K562 (cell line): ENCODE results near the gene RAP1GAP2. TPM values are rescaled to one million over a fixed set of nuclear protein-coding genes. Genes with fewer than 3 reads are reported as not detected.

ENCODE experiments used
- ATAC-seq: fragments of 200-7000 bp; cut with Tn5 transposase; 3 replicates; pipeline ENCODE4 v1.9.1; 2020; ENCODE audit warnings: moderate library complexity
- BruUV-seq: library from RNA; stranded (reverse); fragments of 400-500 nt; replicated peaks from 2 replicates; lab custom pipeline; 2021; lab: Mats Ljungman, UMichigan
- CTCF ChIA-PET: fragments of 300-600 bp; formaldehyde crosslinking; extraction: SDS; loops from one replicate; lab custom pipeline; 2021; ENCODE audit warnings: low intra/inter-chr PET ratio; lab: Yijun Ruan, JAX
- POLR2A ChIA-PET: fragments of 300-600, 350-650 bp; sonication (Branson Sonifier 250); formaldehyde crosslinking; extraction: SDS; loops from one replicate; lab custom pipeline; 2021; ENCODE audit warnings: antibody characterized with exemption, inconsistent platforms; lab: Yijun Ruan, JAX
- DNase-seq, 4 experiments: peaks; one replicate each; pipeline versions ENCODE4 v3.0.0 to v3.0.0-alpha.2; 2011 to 2018; ENCODE audit warnings: low spot score in 3 of 4, mixed read lengths in 3 of 4; ENCODE audit errors: extremely low read depth in 1 of 4
- FAIRE-seq: peaks from 2 replicates; lab custom pipeline; 2011; peaks lifted over from hg19 to GRCh38; lab: Jason Lieb, UNC
- H2AFZ ChIP-seq: 2 replicates; pipeline ENCODE4 v1.6.0; 2011; ENCODE audit warnings: low read depth, low read length, control low read depth, inconsistent platforms
- H3K27ac ChIP-seq: fragments of 200-600 bp; 3 replicates; pipeline ENCODE4 v1.8.0; 2011; ENCODE audit warnings: low read depth, mild to moderate bottlenecking, control low read depth, inconsistent platforms, low read length, moderate library complexity, mixed read lengths; ENCODE audit errors: extremely low read depth
- H3K27me3 ChIP-seq, 2 experiments: fragments of 300-600 bp in 1 of 2; 2 replicates in 1 of 2; 3 replicates in 1 of 2; pipeline versions ENCODE4 v1.6.0 to v1.8.0; 2011; ENCODE audit warnings: inconsistent platforms in 2 of 2, low read length in 2 of 2, mild to moderate bottlenecking in 1 of 2, mixed read lengths in 1 of 2, moderate library complexity in 1 of 2; ENCODE audit not compliant: control insufficient read depth in 2 of 2, insufficient read depth in 2 of 2
- H3K36me3 ChIP-seq: fragments of 300-600 bp; 3 replicates; pipeline ENCODE4 v1.8.0; 2011; ENCODE audit warnings: mild to moderate bottlenecking, low read length, inconsistent platforms; ENCODE audit not compliant: control insufficient read depth, insufficient read depth
- H3K4me1 ChIP-seq, 2 experiments: fragments of 200-600 bp in 1 of 2; replicated peaks in 1 of 2; 2 replicates in 1 of 2; 3 replicates in 1 of 2; pipeline versions ENCODE4 v1.5.1 to v1.8.0; 2011; ENCODE audit warnings: inconsistent platforms in 2 of 2, low read length in 2 of 2, mild to moderate bottlenecking in 1 of 2, mixed read lengths in 1 of 2, moderate library complexity in 1 of 2; ENCODE audit not compliant: control insufficient read depth in 2 of 2, insufficient read depth in 2 of 2
- H3K4me2 ChIP-seq: 2 replicates; pipeline ENCODE4 v1.6.1; 2011; ENCODE audit warnings: low read length, control low read depth, inconsistent platforms, mixed read lengths; ENCODE audit not compliant: insufficient read depth
- H3K4me3 ChIP-seq: fragments of 200-600 bp; sonication (generic), shearing (Covaris generic); 2 replicates; pipeline ENCODE4 v1.5.1; 2016; ENCODE audit warnings: control low read depth, inconsistent platforms
- H3K79me2 ChIP-seq: fragments of 200-600 bp; 3 replicates; pipeline ENCODE4 v1.8.0; 2011; ENCODE audit warnings: low read length, inconsistent platforms; ENCODE audit not compliant: control insufficient read depth, insufficient read depth
- H3K9ac ChIP-seq, 2 experiments: 2 replicates each; pipeline versions ENCODE4 v1.6.0 to v1.6.1; 2011; ENCODE audit warnings: low read depth in 2 of 2, low read length in 2 of 2, control low read depth in 1 of 2, inconsistent platforms in 1 of 2, mild to moderate bottlenecking in 1 of 2, mixed read lengths in 1 of 2; ENCODE audit not compliant: insufficient read depth in 1 of 2
- H3K9me1 ChIP-seq: one replicate; pipeline ENCODE4 v1.6.0; 2011; ENCODE audit warnings: inconsistent platforms, mild to moderate bottlenecking, low read length, moderate library complexity; ENCODE audit not compliant: control insufficient read depth, insufficient read depth
- H3K9me3 ChIP-seq: replicated peaks from 2 replicates; pipeline ENCODE4 v1.5.1; 2011; ENCODE audit warnings: low read depth, low read length, inconsistent platforms; ENCODE audit not compliant: control insufficient read depth, insufficient read depth
- H4K20me1 ChIP-seq: replicated peaks from 2 replicates; pipeline ENCODE4 v1.6.1; 2011; ENCODE audit warnings: low read length, inconsistent platforms, mixed read lengths; ENCODE audit not compliant: control insufficient read depth, insufficient read depth
- CCAR2 ChIP-seq: fragments of 200-400 bp; formaldehyde crosslinking; IDR thresholded peaks from 2 replicates; pipeline ENCODE4 v1.6.1; 2017; ENCODE audit warnings: mild to moderate bottlenecking, low read depth, low read length
- DIDO1 ChIP-seq: fragments of 450-650 bp; IDR thresholded peaks from 2 replicates; pipeline ENCODE4 v1.6.1; 2016; ENCODE audit warnings: low read depth, missing biosample characterization, missing genetic modification characterization
- GATAD2A ChIP-seq: fragments of 450-650 bp; IDR thresholded peaks from 2 replicates; pipeline ENCODE4 v1.6.1; 2017
- GTF2F1 ChIP-seq: IDR thresholded peaks from 2 replicates; pipeline ENCODE4 v1.6.1; 2011; ENCODE audit warnings: low read depth, low read length, improper control_type of control experiment
- MCM7 ChIP-seq, 2 experiments: fragments of 450-650 bp; IDR thresholded peaks; 2 replicates each; pipeline ENCODE4 v1.6.1; 2016 to 2018
- MECOM ChIP-seq: fragments of 250-450 bp; sonication (Bioruptor Pico); IDR thresholded peaks from 2 replicates; pipeline ENCODE4 v1.8.0; 2022; ENCODE audit warnings: inconsistent platforms
- NR1H2 ChIP-seq: sonication (generic); formaldehyde crosslinking; IDR thresholded peaks from 2 replicates; pipeline ENCODE4 v1.4.0; 2020; ENCODE audit warnings: mild to moderate bottlenecking, missing genetic modification reagents
- PBX2 ChIP-seq, 2 experiments: IDR thresholded peaks in 1 of 2; conservative IDR thresholded peaks in 1 of 2; 2 replicates each; pipeline ENCODE4 v1.6.1; 2016; ENCODE audit warnings: low read depth in 2 of 2, mild to moderate bottlenecking in 1 of 2, missing compliant biosample characterization in 1 of 2, missing genetic modification characterization in 1 of 2, moderate library complexity in 1 of 2
- POLR2B ChIP-seq: fragments of 450-650 bp; IDR thresholded peaks from 2 replicates; pipeline ENCODE4 v1.6.1; 2018; ENCODE audit warnings: low read depth; ENCODE audit not compliant: partially characterized antibody
- PTBP1 ChIP-seq: fragments of 200-400 bp; formaldehyde crosslinking; IDR thresholded peaks from 2 replicates; pipeline ENCODE4 v1.6.1; 2017; ENCODE audit warnings: low read depth, low read length
- RBFOX2 ChIP-seq: fragments of 200-400 bp; formaldehyde crosslinking; IDR thresholded peaks from 2 replicates; pipeline ENCODE4 v1.6.1; 2017; ENCODE audit warnings: low read depth, mild to moderate bottlenecking, low read length, moderate library complexity
- SREBF2 ChIP-seq: sonication (generic); formaldehyde crosslinking; IDR thresholded peaks from 2 replicates; pipeline ENCODE4 v1.4.0; 2020; ENCODE audit warnings: mild to moderate bottlenecking, missing genetic modification reagents
- SRF ChIP-seq, 2 experiments: fragments of 250-450, 450-650 bp in 1 of 2; sonication (Bioruptor Pico) in 1 of 2; sonication (generic) in 1 of 2; formaldehyde crosslinking; IDR thresholded peaks; 2 replicates each; pipeline versions ENCODE4 v1.5.0 to v1.5.1; 2020 to 2022; ENCODE audit warnings: mild to moderate bottlenecking in 1 of 2, missing genetic modification reagents in 1 of 2
- XRCC5 ChIP-seq: fragments of 200-400 bp; formaldehyde crosslinking; IDR thresholded peaks from 2 replicates; pipeline ENCODE4 v1.6.1; 2017; ENCODE audit warnings: low read depth, mild to moderate bottlenecking, low read length
- ZBTB11 ChIP-seq, 3 experiments: fragments of 200-800 bp in 1 of 3; fragments of 250-450 bp in 1 of 3; fragments of 450-650 bp in 1 of 3; sonication (Bioruptor Pico) in 1 of 3; sonication (Bioruptor generic) in 1 of 3; formaldehyde crosslinking in 1 of 3; IDR thresholded peaks; 2 replicates each; pipeline versions ENCODE4 v1.6.1 to v1.8.0; 2016 to 2022; ENCODE audit warnings: mild to moderate bottlenecking in 2 of 3, missing genetic modification characterization in 2 of 3, missing compliant biosample characterization in 1 of 3, moderate library complexity in 1 of 3
- ZKSCAN3 ChIP-seq: fragments of 250-450 bp; sonication (Bioruptor Pico); IDR thresholded peaks from 2 replicates; pipeline ENCODE4 v1.4.0; 2020
- ZNF282 ChIP-seq: sonication (generic); formaldehyde crosslinking; IDR thresholded peaks from 2 replicates; pipeline ENCODE4 v1.8.1; 2023; ENCODE audit warnings: missing genetic modification reagents
- WGBS: fragments of 100-300 bp; shearing (Covaris generic); methylation state at CpG from one replicate; pipeline ENCODE4 v1.1.6; 2016; ENCODE audit warnings: low coverage, mixed read lengths; ENCODE audit not compliant: insufficient coverage; ENCODE audit errors: missing lambda C conversion rate; 5-methylcytosine and 5-hydroxymethylcytosine counted together
- in situ Hi-C: fragments of 300-500 bp; cut with MboI; formaldehyde crosslinking; loops from 4 replicates; pipeline ENCODE4 v1.15.0; 2018; ENCODE audit warnings: inconsistent platforms, mixed read lengths
- intact Hi-C: fragments of 100-400 bp; cut with micrococcal nuclease; formaldehyde crosslinking; loops from 2 replicates; pipeline ENCODE4 v1.14.2; 2022
- polyA plus RNA-seq, 8 experiments: library from polyadenylated mRNA; depleted of rRNA in 4 of 8; stranded (reverse) in 5 of 8; unstranded in 3 of 8; fragments of >200 nt; fragmentation: Nextera tagmentation in 2 of 8; fragmentation: Illumina TruSeq in 1 of 8; extraction: Ambion mirVana in 2 of 8; extraction: Trizol in 1 of 8; gene quantifications; 2 replicates each; pipeline versions ENCODE4 v1.2.1 to v1.2.3, GENCODE V29; 2011 to 2014; ENCODE audit warnings: inconsistent platforms in 1 of 8, missing spikeins in 1 of 8
- total RNA-seq, 7 experiments: library from RNA; depleted of rRNA in 6 of 7; stranded (reverse); fragments of >200 nt in 6 of 7; fragmentation: Illumina TruSeq in 2 of 7; extraction: Trizol in 2 of 7; gene quantifications; 2 replicates each; pipeline versions ENCODE4 v1.2.1 to v1.2.3, GENCODE V29; 2011 to 2021; ENCODE audit warnings: low replicate concordance in 1 of 7

RAP1GAP2 gene
- total and polyA plus RNA-seq, 9 of the 15 experiments (the other 6 are each of a cell fraction or from before 2014, with no cell fraction given): 0.01 to 1.3 (median 0.42) TPM; not detected in 1

GRCh38 chr17:2750721-2751120 lies 45.5 kb upstream of the RAP1GAP2 start:
- FAIRE-seq: no peak

More at GRCh38 chr17:2750721-2751120, 45.5 kb upstream of the RAP1GAP2 start:
- Histone ChIP-seq H3K36me3 (no peaks in the 10 kb centered on the region), H3K79me2 (no peaks in the 10 kb centered on the region), H3K9me1 (no peaks in the 10 kb centered on the region), H3K27me3 (peaks cover 3 to 17% of the 10 kb centered on the region in 2 experiments; a peak in 1 of 5 replicates), H3K9me3 (no peaks in the 10 kb centered on the region), H3K4me2 (no peak overlapping the region), H3K27ac (no peak overlapping the region), H3K4me3 (no peak overlapping the region), H2AFZ (no peak overlapping the region), H4K20me1 (no peaks in the 10 kb centered on the region; the same call in 1 of the 2 replicates), H3K4me1 (peaks cover 0 to 16% of the 10 kb centered on the region in 2 experiments; a peak in 2 of 5 replicates), H3K9ac (no peak overlapping the region)
- DNase-seq (no peak), ATAC-seq (no peak)
- ChIA-PET POLR2A (interaction anchor here (0.6 kb wide), 1 partner anchor 9 kb away, joined by 3 read pairs; no protein-coding TSS in a partner anchor), CTCF (no interaction called here)
- BruUV-seq: no TSS peak
- intact Hi-C loops (no loop called here), in situ Hi-C loops (no loop called here)
- TF ChIP-seq MECOM (CRISPR knock-in tag): no peak
- no peak for TF ChIP-seq ZNF282 (CRISPR knock-in tag)
- no peak for TF ChIP-seq ZBTB11 (CRISPR knock-in tag; IDR thresholded peaks at IDR 0.05)
- no peak for TF ChIP-seq DIDO1 (tag)
- TF ChIP-seq PTBP1: no peak
- no peak for TF ChIP-seq SRF (CRISPR knock-in tag; IDR thresholded peaks at IDR 0.05)
- no peak for TF ChIP-seq ZKSCAN3 (CRISPR knock-in tag)
- no peak for TF ChIP-seq PBX2 (CRISPR knock-in tag; IDR thresholded peaks at IDR 0.05; ENCODE audit: low read depth)
- TF ChIP-seq PBX2 (tag; conservative IDR thresholded peaks at IDR 0.05; ENCODE audit: low read depth): no peak
- TF ChIP-seq SREBF2 (CRISPR knock-in tag): no peak
- no peak for TF ChIP-seq RBFOX2
- no peak for TF ChIP-seq XRCC5
- no peak for TF ChIP-seq GTF2F1
- no peak for TF ChIP-seq MCM7 (IDR thresholded peaks at IDR 0.05)
- no peak for TF ChIP-seq CCAR2
- no peak for TF ChIP-seq NR1H2 (CRISPR knock-in tag)
- TF ChIP-seq POLR2B: no peak
- no peak for TF ChIP-seq GATAD2A
- 0% methylated on average over 1 of the region's 2 CpGs for WGBS
